Neural crest cell (in vitro differentiated cells): Measurements from ENCODE around the gene HOXC11. TPM values are rescaled to one million over a fixed set of nuclear protein-coding genes. Genes with fewer than 3 reads are reported as not detected.

Source experiments
- DNase-seq: peaks from one replicate; pipeline ENCODE4 v3.0.0; 2021; ENCODE audit warnings: low read depth, mixed read lengths, low spot score
- H3K27ac Mint-ChIP-seq: one replicate; pipeline ENCODE4 v1.8.0; 2021; ENCODE audit warnings: mild to moderate bottlenecking, mixed read lengths; ENCODE audit not compliant: unreplicated experiment
- H3K27me3 Mint-ChIP-seq: 2 replicates; pipeline ENCODE4 v1.8.0; 2021; ENCODE audit warnings: low read depth, mild to moderate bottlenecking, mixed read lengths
- H3K36me3 Mint-ChIP-seq: 2 replicates; pipeline ENCODE4 v1.8.0; 2021; ENCODE audit warnings: low read depth, mild to moderate bottlenecking, mixed read lengths
- H3K4me1 Mint-ChIP-seq: 2 replicates; pipeline ENCODE4 v1.8.0; 2021; ENCODE audit warnings: mixed read lengths
- H3K4me3 Mint-ChIP-seq: one replicate; pipeline ENCODE4 v1.8.0; 2021; ENCODE audit warnings: mild to moderate bottlenecking, mixed read lengths
- H3K9me3 Mint-ChIP-seq: 2 replicates; pipeline ENCODE4 v1.8.0; 2021; ENCODE audit warnings: mixed read lengths
- CTCF ChIP-seq: fragments of 200-600 bp; sonication (generic); conservative IDR thresholded peaks from 2 replicates; pipeline ENCODE4 v1.5.0; 2021; ENCODE audit warnings: antibody characterized with exemption, mild to moderate bottlenecking
- total RNA-seq: library from RNA; stranded (reverse); gene quantifications from 2 replicates; pipeline ENCODE4 v1.2.1, GENCODE V29; 2021

HOXC11 gene
- total RNA-seq, 1 donor from 2014 or later = not detected

- H3K27me3 Mint-ChIP-seq = peaks cover 99% of the 10 kb centered on the region
- peaks cover 17% of the 10 kb centered on the region for H3K4me1 Mint-ChIP-seq
- H3K9me3 Mint-ChIP-seq = no peaks in the 10 kb centered on the region
- H3K4me3 Mint-ChIP-seq = peak overlapping the region; percentile 63
- no peak overlapping the region for H3K27ac Mint-ChIP-seq
- no peak for DNase-seq
- no peak for TF ChIP-seq CTCF
- peaks cover 3% of the 10 kb centered on the region for H3K36me3 Mint-ChIP-seq
Observed at GRCh38 chr12:54008260-54008552, 35.3 kb downstream of the HOXC11 start.

GRCh38 chr12:54009171-54010052, 36.5 kb downstream of the HOXC11 start:
- Mint-ChIP-seq H3K27me3 (peaks cover 99% of the 10 kb centered on the region), H3K36me3 (no peaks in the 10 kb centered on the region), H3K4me1 (peaks cover 8% of the 10 kb centered on the region), H3K4me3 (peak overlapping the region; percentile 77), H3K27ac (no peak overlapping the region), H3K9me3 (no peaks in the 10 kb centered on the region)
- no peak for DNase-seq
- no peak for TF ChIP-seq CTCF

- peaks cover 7% of the 10 kb centered on the region for H3K4me1 Mint-ChIP-seq
- TF ChIP-seq CTCF = no peak
- H3K4me3 Mint-ChIP-seq = peak overlapping the region; percentile 77
- H3K27me3 Mint-ChIP-seq = peaks cover 99% of the 10 kb centered on the region
- H3K36me3 Mint-ChIP-seq = peaks cover 2% of the 10 kb centered on the region
- no peak overlapping the region for H3K27ac Mint-ChIP-seq
- DNase-seq = no peak
- no peaks in the 10 kb centered on the region for H3K9me3 Mint-ChIP-seq
Observed at GRCh38 chr12:54010053-54010971, 37.4 kb downstream of the HOXC11 start.

GRCh38 chr12:54010972-54011664, 38.2 kb downstream of the HOXC11 start:
- Mint-ChIP-seq H3K9me3 (no peaks in the 10 kb centered on the region), H3K27me3 (peaks cover 99% of the 10 kb centered on the region), H3K4me1 (peaks cover 3% of the 10 kb centered on the region), H3K36me3 (peaks cover 2% of the 10 kb centered on the region), H3K4me3 (peak overlapping the region; percentile 61), H3K27ac (no peak overlapping the region)
- no peak for DNase-seq
- no peak for TF ChIP-seq CTCF
